ENCODE results near the gene SRRM1. TPM values are rescaled to one million over a fixed set of nuclear protein-coding genes. Genes with fewer than 3 reads are reported as not detected.

The SRRM1 gene
- total and polyA plus RNA-seq, 2 of the 8 experiments (the other 6 are each of a cell fraction or from before 2014, with no cell fraction given): 77.1 to 255 TPM

DNA sequence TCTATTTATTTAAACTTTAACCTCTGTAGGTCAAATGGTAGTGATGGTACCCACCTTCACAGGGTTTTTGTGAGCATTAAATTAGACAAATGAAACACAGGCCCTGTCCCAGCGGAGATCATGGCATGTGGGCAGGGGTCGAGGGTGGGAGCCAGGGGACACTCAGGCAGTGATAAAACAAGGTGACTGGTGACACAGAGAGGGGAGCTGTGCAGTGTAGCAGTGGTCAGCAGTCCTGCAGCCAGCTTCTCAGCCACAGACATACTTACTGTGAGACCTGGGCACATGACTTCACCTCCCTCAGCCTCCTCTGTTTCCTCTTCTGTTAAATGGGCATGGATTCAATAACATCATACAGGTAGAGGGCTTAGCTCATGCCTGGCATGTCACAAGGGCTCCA is 44.9 kb downstream of the SRRM1 start:
- Histone ChIP-seq H2BK12ac (ENCODE audit: low read depth, low read length) (peak overlapping the region; percentile 40; the same call in 1 of the 2 replicates), H3K4ac (replicated peaks; ENCODE audit: insufficient read length, low read depth, low read length) (no peak overlapping the region), H2BK120ac (replicated peaks; ENCODE audit: low read depth, low read length) (no peak overlapping the region), H3K23me2 (ENCODE audit: low read depth, low read length) (no peaks in the 10 kb centered on the region), H4K5ac (ENCODE audit: insufficient read length, low read depth, low read length) (no peak overlapping the region), H2BK5ac (ENCODE audit: low read depth, low read length) (no peak overlapping the region), H3K79me1 (ENCODE audit: low read depth, low read length) (no peaks in the 10 kb centered on the region), H3K9ac (replicated peaks in 1 of 4; ENCODE audit: extremely low read depth in 1 of 4, low read depth in 3 of 4, low read length in 3 of 4) (no peak overlapping the region; a peak in 1 of 7 replicates), H3K23ac (ENCODE audit: insufficient read length) (no peak overlapping the region), H2AFZ (ENCODE audit: low read length) (no peak overlapping the region), H4K20me1 (replicated peaks in 1 of 2; ENCODE audit: control insufficient read depth in 1 of 2, insufficient read depth in 2 of 2, low read length in 2 of 2) (no peaks in the 10 kb centered on the region), H3K4me3 (ENCODE audit: extremely low read depth in 1 of 4, insufficient read depth in 2 of 4, low read depth in 3 of 4, low read length in 4 of 4) (no peak overlapping the region), H2BK20ac (ENCODE audit: low read length) (no peak overlapping the region), H3K14ac (ENCODE audit: insufficient read length) (no peak overlapping the region), H3K4me2 (ENCODE audit: insufficient read depth in 1 of 2, low read depth in 2 of 2, low read length in 2 of 2) (no peak overlapping the region), H4K91ac (replicated peaks; ENCODE audit: insufficient read length, low read length) (no peak overlapping the region), H3K18ac (ENCODE audit: extremely low read depth, low read length) (no peak overlapping the region), H2BK15ac (ENCODE audit: low read length) (no peak overlapping the region), H3K9me3 (ENCODE audit: insufficient read depth in 2 of 2, low read depth in 1 of 2, low read length in 1 of 2) (peaks cover 4 to 8% of the 10 kb centered on the region in 2 experiments; a peak in 3 of 4 replicates), H3K79me2 (ENCODE audit: control insufficient read depth in 1 of 2, insufficient read depth in 2 of 2, low read length in 2 of 2) (no peaks in the 10 kb centered on the region), H3K4me1 (replicated peaks in 1 of 4; ENCODE audit: control insufficient read depth in 3 of 4, insufficient read depth in 4 of 4, low read length in 3 of 4) (peaks cover 0 to 2% (median 1%) of the 10 kb centered on the region in 4 experiments; a peak in 2 of 7 replicates), H3K27me3 (replicated peaks in 1 of 4; ENCODE audit: control insufficient read depth in 3 of 4, extremely low read depth in 1 of 4, insufficient read depth in 3 of 4, low read length in 3 of 4) (no peaks in the 10 kb centered on the region), H3K56ac (replicated peaks; ENCODE audit: insufficient read length, low read depth, low read length) (no peak overlapping the region), H4K8ac (ENCODE audit: extremely low read depth, insufficient read depth, low read length) (no peak overlapping the region), H2AK5ac (ENCODE audit: low read depth, low read length) (no peak overlapping the region), H3K27ac (ENCODE audit: low read depth, low read length) (no peak overlapping the region), H3K36me3 (ENCODE audit: control insufficient read depth in 2 of 4, insufficient read depth in 4 of 4, low read length in 3 of 4) (no peaks in the 10 kb centered on the region)
- DNase-seq (ENCODE audit: low read depth in 1 of 2, low spot score in 2 of 2): no peak
- 91% methylated on average over 2 of the region's 2 CpGs; no CpG with 5 or more reads in 1 of the 2 experiments for WGBS, 2 experiments (ENCODE audit: extremely low coverage in 1 of 2, insufficient coverage in 1 of 2, insufficient read length in 1 of 2, insufficient replicate concordance in 2 of 2, low coverage in 1 of 2, low lambda C conversion rate in 2 of 2, missing lambda C conversion rate in 1 of 2)
- CTCF ChIA-PET (ENCODE audit: partially characterized antibody): interaction anchor here (0.6 to 14.7 kb wide), 49 partner anchors 10 to 1823 kb away, joined by 3 to 247 read pairs (median 5); partner anchors contain the start of gene CLIC4
- FAIRE-seq: no peak
- POLR2A ChIA-PET (ENCODE audit: partially characterized antibody): interaction anchor here (0.7 to 1.4 kb wide), 7 partner anchors 13 to 52 kb away, joined by 3 to 4 read pairs (median 3); partner anchors contain the start of gene SRRM1
- no peak for TF ChIP-seq SIN3A (conservative IDR thresholded peaks at IDR 0.05 in 1 of 2, IDR thresholded peaks at IDR 0.05 in 1 of 2; ENCODE audit: low read depth in 1 of 2, low read length in 2 of 2)
- TF ChIP-seq SIRT6 (IDR thresholded peaks at IDR 0.05; ENCODE audit: low read length): no peak
- no peak for TF ChIP-seq SIX5 (IDR thresholded peaks at IDR 0.05; ENCODE audit: low read depth, low read length)
- no peak for TF ChIP-seq RAD21 (IDR thresholded peaks at IDR 0.05 in 1 of 2, conservative IDR thresholded peaks at IDR 0.05 in 1 of 2; ENCODE audit: low read depth in 2 of 2, low read length in 2 of 2)
- no peak for TF ChIP-seq JUN (IDR thresholded peaks at IDR 0.05; ENCODE audit: low read depth, low read length)
- no peak for TF ChIP-seq SP2 (IDR thresholded peaks at IDR 0.05; ENCODE audit: low read length)
- no peak for TF ChIP-seq HDAC2 (IDR thresholded peaks at IDR 0.05; ENCODE audit: borderline replicate concordance in 1 of 2, low read depth in 2 of 2, low read length in 2 of 2)
- no peak for TF ChIP-seq HDAC6 (IDR thresholded peaks at IDR 0.05; ENCODE audit: low read depth, low read length)
- TF ChIP-seq NANOG (IDR thresholded peaks at IDR 0.05; ENCODE audit: insufficient read depth, low read depth, low read length, poor library complexity, severe bottlenecking): no peak
- no peak for TF ChIP-seq USF2 (IDR thresholded peaks at IDR 0.05; ENCODE audit: low read length)
- no peak for TF ChIP-seq POLR2AphosphoS5 (IDR thresholded peaks at IDR 0.05; ENCODE audit: low read depth, low read length)

Data from H1 (cell line).